GM18907 (cell line): ENCODE results near the gene RAI1.

ENCODE experiments used
- ATAC-seq: cut with Tn5 transposase; IDR thresholded peaks from one replicate; pipeline ENCODE4 v1.9.1; 2021; ENCODE audit warnings: mild to moderate bottlenecking, moderate library complexity; ENCODE audit not compliant: unreplicated experiment

RAI1 gene

DNA sequence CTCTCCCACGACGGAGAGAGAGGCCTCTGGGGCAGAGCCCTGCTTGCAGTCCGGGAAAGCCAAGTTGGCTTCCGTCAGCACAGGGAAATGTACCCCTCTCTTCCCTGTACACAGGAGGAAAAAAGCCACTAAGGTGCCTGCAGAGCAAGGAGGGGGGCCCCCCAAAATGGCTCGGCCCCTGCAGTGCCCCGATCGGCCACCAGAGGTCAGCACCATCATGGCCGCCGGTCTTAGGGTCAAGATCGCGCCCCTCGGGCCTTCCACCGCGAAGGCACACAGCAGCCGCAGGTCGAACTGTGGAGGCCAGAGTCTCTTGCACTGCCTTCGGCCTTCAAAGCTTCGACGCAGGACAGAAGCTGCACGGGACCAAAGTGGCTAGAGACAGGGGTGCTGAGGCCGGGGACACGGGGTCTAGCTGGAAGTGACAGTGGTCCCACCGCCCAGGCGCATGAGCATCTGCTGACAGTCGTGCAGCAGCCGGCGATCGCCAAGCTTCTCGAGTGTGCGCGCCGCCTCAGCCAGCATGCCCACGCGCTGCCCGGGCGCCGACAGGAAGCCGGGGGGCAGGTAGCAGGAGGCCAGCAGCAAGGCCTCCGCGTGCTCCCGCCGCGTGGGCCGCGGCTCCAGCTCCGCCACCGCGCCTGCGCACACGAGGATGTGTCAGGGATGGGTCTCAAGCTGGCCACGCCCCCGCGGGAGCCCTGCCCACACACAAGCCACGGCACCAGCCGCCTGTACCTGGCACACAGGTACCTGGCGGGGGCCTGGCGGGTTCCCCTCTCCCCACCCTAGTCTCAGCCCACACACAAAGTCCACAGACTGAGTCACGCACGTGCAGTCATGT lies 131.2 kb downstream of the RAI1 start:
- ATAC-seq, result no peak

DNA sequence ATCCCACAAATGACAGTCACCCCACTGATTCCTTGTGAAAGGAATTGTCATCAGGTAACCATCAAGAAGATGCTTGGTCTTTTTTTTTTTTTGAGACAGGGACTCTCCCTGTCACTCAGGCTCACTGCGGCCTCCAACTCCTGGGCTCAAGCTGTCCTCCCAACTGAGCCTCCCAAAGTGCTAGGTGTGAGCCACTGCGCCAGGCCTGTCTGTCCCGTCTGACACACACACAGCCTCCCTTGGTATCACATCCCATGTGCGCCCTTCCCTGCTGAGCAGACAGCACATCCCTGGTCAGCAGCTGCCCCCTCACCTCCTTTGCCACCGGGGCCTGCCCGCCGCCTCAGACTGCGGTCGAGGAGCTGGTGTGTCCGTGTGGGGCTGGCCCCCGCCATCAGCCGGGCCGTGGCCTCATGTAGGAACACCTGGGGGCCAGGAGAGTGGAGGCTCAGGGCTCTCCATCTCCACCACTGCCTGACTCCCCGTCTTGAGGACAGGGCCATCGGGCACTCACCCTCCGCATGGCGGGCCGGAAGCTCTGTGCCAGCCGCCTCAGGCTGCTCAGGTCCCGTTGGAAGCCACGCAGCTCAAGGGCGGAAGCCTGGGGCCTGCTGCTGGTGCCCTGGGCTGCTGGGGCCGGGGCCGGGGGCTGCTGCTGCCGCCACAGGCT lies 131.9 kb downstream of the RAI1 start:
- no peak for ATAC-seq

DNA sequence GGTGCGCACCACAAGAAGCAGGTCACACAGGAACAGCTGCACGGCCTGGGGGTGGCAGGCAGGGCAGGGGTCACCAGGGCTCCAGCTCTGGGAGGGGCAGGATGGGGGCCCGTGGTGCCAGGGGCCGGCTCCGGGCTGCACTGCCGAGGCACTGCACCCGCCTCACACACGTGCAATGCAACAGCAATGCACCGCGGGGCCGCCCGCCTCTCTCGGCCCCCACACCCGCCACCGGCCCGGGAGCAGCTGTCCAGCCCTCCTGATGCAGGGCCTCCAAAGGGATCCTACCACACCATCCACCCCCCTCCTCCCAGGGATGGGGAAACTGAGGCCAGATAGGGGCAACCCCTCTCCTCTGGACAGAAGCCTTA lies 132.5 kb downstream of the RAI1 start:
- ATAC-seq, result no peak

DNA sequence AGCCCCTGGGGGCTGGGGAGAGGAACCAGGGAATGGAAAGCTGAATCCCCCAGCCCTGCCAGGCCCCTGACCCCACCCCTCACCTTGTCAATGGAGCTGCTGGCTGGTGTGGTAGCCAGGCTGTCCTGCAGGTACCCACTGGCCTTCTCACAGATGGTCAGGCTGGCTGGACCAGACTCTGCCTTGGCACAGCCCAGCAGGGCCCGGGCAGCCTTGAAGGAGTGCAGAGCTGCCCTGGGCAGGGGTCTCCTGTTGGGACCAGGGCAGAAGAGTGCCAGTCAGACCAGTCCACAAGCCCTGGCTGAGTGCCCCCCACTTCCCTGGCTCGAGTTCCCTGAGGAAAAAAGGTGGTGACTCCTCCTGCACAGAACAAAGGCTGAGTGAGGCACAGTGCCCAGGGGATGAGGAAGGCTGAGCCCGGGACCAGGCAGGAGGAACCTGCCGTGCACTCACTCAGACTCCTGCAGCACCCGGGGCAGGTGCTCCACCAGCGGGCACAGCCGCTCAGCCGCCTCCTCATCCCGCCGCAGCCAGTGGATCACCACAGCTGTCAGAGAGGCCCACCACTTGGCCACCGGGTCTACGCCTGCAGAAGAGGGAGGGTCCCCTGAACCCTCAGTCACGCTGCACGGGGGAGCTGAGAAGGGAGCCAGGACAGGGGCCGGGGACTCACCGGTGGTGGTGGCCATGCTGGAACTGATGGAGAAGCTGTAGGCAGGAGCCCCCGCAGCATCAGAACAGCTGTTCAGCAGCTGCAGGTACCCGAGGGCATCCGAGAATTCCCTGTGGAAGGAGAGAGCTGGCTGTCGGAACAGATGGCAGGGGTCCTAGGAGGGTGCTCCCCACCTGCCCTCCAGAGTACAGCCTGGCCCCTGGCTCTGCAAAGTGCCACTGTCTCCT lies 133.2 kb downstream of the RAI1 start:
- ATAC-seq, result no peak

DNA sequence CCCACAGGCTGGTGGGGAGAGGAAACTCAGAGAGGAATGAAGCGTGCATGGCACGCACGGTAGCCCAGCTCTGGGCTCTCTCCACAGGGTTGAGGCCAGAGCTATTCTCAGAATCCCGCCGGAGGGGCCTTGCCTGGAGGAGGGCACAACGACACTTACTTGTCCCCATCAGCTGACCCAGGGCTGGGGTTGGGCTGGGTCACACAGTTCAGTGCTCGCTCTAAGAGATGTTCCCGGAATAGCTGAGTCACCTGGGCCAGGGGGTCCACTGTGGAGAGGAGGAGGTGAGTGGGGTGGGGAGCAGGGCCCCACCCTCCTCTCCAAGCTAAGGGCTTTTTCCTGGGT lies 133.8 kb downstream of the RAI1 start:
- ATAC-seq, result no peak

DNA sequence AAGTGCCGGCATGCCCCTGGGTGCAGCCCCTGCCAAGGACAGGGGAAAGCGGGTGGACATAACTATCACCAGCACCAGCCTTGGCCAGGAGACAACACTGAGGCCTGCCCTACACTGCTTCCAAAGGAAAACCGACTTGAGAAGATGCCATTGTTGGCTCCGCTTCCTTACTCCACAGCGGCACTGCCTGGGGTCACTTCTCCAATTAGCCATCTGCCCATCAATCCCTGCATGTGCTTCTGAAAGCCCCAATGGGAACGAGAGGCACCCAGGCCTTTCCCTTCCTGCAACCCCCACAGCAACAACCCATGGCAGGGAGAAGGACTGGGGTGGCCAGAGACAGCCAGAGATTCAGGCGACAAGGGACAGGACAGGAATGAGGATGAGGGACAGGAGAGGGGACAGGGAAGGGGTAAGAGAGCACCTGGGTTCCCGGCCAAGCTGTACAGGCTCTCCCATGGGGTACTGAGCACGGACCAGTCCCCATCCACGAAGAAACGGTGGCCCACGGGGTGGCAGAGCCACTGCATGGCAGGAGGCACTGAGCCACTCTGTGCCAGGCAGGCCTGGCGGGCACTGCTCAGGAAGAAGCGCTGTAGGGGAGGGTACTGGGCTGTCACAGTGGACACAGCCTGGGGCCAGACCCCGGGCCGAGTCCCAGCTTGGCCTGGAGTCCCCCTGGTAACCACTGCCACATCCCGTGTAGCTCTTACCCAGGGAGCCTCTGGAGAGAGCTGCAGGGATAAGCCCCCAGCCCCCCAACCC lies 134.4 kb downstream of the RAI1 start:
- ATAC-seq, result no peak

DNA sequence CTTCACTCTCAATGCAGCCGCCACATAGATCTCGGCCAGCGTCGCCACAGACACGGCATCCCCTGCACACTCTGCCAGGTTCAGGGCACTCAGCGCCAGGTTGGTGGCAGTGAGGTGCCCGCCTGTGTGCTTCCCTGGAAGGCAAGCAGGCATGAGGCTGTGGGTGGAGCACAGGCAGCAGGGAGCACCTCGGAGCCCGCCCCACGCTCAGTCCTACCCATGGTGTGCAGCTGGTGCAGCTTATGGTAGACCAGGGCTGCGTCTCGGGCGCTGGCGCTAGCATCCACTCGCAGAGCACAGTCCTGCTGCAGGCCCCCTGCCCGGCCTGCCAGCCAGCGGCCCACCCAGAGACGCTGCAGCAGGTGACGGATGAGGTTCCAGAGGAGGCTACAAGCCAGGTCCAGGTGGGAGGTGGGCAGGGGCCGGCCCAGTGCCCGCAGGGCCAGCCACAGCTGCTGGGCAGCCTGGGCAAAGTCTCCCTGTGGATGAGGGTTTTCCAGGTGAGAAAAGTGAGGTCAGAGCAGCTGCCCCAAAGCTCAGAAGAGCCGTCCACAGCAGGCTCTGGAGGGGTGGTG lies 135.1 kb downstream of the RAI1 start:
- ATAC-seq, result no peak

DNA sequence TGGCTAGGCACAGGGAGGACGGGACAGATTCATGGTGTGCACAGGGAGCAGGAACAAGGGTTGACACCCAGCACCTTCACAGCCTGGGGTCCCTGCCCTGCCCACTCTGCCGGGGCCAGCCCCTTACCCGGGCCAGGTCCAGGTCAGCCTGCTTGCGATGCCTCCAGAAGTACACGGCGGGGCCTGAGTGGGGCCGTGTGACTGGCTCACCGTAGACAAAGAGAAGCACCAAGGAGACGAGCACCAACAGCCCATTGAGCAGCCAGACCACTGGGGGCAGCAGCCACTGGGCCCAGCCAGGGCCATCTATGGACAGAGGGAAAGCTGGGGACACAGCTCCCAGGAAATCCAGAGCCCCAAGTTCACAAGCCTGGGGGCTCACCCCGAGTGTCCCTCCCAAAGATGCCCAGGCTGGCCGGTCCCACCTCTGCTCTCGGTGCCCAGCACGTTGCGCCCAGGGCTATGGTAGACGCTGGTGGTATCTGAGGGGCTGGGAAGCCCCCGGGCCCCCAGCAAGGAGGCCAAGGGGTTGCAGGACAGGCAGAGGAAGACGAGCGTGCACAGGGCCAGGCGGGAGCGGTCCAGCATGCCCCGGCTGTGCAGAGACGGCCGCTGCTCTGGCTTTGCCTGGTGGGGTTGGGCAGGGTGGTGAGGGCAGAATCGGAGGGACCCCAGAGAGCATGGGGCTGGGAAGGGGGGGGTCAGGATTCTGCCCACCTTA lies 135.7 kb downstream of the RAI1 start:
- no peak for ATAC-seq

DNA sequence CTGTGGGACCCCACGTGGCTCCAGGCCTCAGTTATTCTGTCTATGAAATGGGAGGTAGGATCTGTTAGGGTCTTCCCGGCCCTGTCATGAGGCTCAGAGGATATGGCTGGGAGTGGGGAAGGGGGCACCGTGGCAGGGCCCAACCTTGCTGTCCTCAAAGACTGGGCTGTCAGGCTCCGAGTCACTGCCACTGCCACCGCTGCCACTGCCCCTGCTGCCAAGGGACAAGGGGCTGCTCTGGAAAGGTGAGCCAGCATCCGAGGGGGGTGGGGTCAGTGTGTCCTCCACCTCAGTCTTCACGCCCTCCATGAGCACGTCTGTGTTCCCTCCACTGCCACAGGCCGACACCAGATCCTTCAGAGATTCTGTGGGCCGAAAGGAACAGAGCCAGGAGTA lies 136.3 kb downstream of the RAI1 start:
- no peak for ATAC-seq

DNA sequence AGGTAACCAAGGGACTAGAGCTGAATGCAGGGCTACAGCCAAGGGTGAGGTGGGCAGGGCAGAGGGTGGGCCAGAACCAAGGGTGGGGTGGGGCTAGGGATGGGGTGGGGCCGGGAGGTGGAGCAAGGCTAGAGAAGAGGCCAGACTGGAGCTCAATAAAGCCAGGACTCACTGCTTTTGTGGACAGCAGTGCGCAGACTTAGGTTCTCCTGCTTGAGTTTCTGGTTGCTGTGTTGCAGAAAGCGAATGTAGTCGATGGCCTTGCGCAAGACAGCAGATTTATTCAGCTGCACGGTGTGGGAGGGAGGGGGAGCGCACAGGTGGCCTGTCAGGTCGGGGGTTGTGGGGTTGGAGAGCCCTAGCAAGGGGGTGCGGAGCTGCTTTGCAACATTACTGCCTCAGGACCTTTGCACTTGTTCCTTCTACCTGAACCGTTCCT lies 136.8 kb downstream of the RAI1 start:
- no peak for ATAC-seq

DNA sequence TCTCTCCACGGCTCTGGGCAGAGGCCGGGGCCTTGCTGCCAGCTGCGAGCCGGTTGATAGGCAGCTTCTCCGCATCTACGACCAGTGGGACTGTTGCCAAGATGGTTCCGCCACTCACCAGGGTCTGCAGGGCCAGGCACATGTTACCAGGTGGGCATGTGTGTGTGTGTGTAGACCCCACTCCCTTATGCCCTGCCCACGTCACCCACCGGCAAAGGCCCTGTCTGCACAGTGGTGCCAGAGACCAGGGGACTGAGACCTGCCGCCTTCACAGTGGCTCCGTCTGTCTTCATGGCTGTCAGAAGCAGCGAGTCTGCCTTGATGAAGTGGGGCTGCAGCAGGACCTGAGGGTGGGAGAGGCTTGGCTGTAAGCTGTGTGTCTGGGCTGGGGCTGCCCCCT lies 137.9 kb downstream of the RAI1 start:
- ATAC-seq, result no peak

DNA sequence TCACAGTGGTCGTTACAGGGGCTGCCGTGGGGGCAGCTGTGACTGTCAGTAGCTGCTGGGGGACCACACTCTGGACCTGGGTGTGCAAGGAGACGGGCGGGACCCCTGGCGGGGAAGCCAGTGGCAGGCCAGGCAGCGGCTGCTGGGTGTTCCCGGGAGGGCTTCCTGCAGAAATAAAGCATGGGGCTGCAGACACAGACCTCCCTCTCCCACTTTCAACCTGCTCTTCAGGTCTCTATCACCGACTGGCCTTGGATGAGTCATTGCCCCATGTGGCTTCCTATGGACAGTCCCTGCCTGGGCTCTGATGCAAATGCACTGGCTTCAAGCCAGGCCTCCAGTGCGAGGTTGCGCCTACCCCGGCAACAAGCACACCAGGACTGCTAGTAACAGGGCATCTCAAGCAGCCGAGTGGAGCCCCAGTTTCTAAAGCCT lies 138.3 kb downstream of the RAI1 start:
- ATAC-seq, result no peak

DNA sequence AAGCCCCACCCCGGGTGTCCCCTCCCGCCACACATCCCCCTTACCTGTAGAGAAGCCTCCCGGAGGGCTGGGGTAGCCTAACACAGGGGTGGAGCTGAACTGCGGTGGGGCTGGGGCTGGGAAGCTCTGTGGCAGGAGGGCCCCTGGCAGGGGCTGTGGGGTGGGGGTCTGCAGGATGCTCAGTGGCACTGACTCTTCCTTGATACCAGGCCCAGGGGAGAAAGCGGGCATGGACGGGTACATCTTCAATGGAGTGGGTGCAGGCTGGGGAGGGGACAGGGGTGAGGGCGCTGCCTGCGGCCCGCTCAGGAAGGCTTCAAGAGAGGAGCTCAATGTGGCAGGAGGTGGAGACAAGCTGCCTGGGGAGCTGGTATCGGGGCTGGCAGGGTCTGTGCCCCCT lies 138.8 kb downstream of the RAI1 start:
- no peak for ATAC-seq

DNA sequence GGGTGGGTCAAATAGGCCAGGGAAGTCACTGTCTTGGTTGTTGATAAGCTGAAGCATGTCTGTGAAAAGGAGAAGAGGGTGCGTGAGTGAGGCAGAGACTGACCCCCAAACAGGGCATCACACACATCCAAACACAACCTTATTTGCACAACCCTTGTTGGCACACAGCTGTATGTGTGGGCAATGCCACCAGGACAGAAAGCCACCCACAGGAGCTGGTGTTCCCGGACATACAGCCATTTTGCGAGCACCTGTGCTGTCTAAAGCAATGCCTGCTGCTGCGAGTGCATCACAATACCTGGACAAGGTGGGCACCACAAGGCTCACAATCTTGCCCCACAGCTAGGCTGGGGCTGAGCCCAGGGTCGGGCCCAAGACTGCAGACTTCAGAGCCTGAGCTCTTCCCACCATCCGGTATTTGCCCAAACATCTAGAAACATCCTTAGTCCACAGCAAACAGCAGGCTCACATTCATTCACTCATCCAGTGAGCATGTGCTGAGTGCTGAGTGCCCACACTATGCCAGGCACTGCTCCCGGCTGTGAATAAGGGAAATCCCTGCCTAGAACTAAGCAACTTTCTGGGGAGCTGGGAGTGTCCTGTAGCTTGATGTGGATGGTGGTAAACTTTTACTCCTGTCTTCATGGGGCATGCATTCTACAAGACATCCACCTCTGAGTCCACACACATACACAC lies 139.4 kb downstream of the RAI1 start:
- no peak for ATAC-seq

DNA sequence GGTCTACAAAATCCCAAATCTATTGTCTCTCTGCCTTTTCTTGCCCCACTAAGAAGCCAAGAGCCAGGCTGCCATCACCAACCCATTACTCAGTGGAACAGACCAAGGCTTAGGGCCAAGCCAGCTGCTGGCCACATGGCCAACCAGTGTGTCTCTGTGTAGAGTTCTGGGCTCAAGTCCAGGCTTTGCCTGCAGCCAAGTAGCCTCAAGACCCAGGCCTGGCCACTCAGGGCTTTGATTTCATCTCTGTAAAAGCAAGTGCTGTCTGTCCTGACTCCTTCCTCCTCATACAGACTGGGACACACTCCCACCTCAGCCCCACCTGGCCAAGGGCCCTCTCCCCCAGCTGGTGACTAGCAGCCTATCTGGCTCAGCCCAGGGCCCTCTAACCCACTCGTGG lies 140.9 kb downstream of the RAI1 start:
- ATAC-seq, result no peak

DNA sequence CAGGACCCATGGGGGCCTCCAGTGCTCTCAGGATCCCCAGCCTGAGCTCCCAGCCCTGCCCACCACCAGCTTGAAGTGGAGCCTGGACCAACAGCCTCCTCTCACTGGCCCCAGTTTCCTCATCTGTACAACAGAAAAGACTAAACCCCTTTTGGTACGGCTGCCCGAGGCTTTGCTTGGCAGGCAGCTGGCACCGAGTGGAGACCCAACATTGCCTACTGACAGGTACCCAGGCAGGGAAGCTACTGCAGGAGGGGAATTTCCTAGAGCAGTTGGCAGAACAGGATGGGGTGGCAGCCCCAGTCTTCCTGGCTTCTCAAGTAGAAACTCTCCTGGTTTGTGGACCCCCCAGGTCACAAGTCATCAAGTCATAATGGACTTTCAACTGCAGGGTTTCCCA lies 141.4 kb downstream of the RAI1 start:
- ATAC-seq, result no peak

DNA sequence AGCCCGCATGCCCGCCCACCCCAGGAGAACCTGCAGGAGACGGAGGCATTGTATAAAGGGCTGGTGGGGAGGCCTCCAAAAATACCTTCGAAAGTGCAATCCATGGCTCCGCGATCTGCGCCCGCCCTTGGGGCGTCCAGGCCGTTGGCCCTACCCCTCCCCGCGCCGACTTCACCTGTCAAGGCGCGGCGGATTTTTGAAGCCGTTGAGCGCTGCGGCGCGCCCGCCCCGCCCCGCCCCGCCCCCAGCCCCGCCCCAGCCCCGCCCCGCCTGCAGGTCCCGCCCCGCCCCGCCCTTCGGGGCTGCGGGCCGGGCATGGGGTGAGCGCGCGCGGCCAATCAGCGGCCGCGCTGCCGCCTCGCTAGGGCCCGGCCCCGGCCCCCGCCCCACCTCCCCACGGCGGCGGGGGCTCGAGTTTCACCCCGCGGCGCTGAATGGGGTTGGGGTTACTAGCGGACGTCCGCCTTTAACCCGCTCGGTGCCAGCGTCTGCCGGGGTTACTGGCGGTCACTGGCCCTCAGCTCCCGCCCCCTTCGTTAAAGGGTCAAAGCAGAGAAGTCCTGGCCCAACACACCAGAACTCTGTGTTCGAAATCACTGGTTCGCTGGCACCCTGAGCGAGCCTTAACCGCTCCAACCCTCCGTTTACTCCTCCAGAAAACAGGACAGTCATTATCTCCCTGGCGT lies 142.3 kb downstream of the RAI1 start:
- ATAC-seq, result peak; percentile 68

DNA sequence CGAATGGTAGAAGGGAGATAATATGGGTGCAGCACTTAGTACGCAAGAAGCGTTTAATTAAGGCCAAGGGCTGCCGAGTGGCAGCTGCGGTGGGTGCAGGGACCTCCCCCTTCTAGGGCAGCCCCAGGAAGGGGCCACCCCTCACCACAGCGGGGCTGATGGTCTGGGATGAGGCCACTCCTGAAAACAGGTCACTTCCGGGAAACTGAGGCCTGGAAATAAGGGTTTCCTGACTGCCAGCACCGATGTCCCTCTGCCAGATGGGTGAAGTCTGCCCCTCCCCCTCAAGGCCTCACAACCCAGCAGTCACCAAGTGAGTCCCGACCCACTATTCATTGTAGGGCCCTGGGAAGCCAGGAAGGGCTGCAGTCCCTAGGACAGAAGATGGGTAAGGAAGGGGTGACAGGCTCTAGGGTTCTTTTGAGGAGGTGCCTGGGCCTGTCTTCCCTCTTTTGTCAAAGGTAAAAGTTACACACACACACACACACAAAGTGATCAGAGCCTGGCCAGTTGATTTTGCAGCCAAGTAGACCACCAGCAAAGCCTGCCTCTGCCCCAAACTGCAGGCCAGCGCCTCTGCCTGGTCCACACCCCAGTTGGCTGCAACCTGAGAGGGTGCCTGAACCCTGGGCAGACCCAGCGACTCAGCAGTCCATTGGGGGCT lies 143.0 kb downstream of the RAI1 start:
- ATAC-seq, result peak; percentile 4
